GM21723 (cell line): Measurements from ENCODE around the gene OGN.

Experiments
- ATAC-seq: cut with Tn5 transposase; IDR thresholded peaks from one replicate; pipeline ENCODE4 v1.9.1; 2021; ENCODE audit warnings: mild to moderate bottlenecking, moderate library complexity; ENCODE audit not compliant: unreplicated experiment

Gene OGN

GRCh38 chr9:92406477-92406876 lies 2.1 kb upstream of the OGN start:
- peak; percentile 55 for ATAC-seq

DNA sequence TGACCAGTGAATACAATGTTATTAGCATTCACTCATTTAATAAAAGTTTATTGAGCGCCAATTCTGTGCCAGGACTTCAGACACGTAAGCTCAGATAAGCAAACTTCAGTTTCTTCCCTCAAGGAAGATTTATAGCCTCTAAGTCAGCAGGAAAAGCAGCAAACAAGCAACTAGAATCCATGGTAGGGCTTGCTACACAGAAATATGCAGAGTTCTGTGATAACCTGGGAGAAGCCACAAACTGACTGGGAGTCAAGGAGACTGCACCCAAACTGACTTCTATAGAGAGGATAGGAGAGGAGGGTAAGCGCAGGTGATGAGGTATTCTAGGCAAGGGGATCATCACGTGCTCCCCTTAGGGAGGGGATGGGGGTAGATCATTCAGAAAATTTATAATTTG lies 1.4 kb upstream of the OGN start:
- no peak for ATAC-seq

DNA sequence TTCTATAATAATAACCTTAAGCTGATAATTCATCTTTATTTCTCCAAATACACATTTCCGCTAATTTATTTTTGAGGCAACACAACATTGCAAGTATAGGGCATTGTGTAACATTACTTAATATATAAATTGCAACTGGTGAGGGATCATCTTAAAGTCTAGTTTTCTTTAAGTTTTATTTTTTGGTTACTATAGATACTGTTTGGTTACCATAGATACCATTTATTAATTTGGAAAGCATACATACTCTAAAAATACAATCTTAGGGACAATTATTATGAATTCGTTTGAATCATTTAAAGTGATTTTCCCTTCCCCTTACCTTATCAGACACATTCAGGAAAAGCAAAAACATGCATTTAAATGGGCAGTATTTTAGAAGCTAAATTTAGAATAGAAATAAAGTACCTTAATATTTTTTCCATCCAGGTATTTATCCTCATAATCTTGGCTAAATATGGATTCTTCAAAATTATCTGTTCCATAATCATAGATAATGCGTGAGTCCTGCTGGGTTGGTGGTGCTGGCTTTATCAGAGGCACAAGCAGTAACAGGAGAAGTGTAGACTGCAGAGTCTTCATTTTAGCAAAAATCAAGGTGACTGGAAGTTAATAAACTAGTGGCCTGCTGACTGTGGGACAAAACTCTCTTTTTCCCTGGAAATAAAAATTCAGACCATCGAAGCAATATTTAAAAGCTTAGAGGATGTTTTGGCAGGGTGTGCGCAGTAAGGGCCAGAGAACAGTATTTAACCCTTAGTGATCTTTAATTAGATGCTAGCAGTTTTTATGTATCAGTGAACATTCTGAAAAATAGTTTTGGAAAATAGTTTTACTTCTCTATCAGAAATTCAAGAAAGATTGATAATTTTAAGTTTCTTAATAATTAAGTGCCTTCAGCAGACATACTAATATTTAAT lies 1.3 kb downstream of the OGN start:
- ATAC-seq, result no peak

GRCh38 chr9:92402360-92402759 lies 2.0 kb downstream of the OGN start:
- no peak for ATAC-seq

GRCh38 chr9:92397853-92398252 lies 6.5 kb downstream of the OGN start:
- no peak for ATAC-seq

- no peak for ATAC-seq
These were observed 8.8 kb downstream of the OGN start for GRCh38 chr9:92395617-92396016.

- ATAC-seq, result no peak
These were observed 10.7 kb downstream of the OGN start for GRCh38 chr9:92393686-92394085.

DNA sequence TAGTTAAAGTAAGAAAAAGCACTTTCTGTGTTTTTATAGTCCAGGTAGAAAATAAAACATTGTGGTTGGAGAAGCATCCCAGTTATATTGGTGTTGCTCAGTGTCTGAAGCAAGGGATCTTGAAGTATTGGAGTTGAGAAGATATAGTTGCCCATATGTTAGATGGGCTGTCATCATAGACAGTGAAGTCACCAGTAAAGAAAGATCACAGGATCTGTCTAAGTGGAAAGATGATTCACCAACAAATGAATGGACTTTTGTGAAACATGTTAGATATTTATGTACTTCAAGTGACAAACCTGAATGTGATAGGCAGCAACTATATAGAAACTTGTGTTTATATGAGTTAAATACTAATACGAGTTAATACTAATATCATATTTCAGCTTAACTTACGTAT lies 11.7 kb downstream of the OGN start:
- no peak for ATAC-seq

DNA sequence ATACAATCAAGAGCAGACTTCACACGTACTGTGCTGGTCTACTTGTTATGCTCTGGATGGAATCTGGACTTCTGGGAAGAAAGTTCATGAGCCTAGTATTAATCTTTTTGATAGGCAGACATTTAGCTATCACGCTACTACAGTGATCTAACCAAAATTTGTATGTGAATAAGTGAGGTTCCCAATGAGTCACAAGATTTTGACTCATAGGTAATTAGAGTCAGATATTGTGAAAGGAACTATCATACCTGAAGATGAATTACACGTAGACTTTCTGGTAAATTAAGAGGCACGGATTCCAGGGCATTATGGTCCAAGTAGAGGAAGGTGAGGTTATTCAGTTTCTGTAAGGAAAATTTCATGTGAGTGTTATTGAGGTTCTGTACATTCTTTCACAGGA lies 18.4 kb downstream of the OGN start:
- ATAC-seq, result no peak

DNA sequence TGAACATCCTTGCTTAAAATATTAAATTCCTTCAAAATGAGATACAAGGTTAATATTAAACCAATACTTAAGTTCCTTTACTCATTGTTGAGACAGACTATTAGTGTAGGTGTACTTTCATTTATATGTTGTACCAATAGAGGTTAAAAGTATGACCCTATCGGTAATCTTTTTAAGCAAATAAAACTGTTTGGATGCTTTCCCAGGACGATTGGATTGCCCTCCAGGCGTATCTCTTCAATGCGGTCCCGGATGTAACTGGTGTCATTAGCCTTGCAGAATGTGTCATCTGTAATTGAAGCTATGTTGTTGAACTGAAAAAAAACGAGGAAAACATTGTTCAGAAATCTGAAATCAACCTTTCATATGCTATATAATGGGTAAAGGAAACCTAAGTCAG lies 18.9 kb downstream of the OGN start:
- no peak for ATAC-seq

DNA sequence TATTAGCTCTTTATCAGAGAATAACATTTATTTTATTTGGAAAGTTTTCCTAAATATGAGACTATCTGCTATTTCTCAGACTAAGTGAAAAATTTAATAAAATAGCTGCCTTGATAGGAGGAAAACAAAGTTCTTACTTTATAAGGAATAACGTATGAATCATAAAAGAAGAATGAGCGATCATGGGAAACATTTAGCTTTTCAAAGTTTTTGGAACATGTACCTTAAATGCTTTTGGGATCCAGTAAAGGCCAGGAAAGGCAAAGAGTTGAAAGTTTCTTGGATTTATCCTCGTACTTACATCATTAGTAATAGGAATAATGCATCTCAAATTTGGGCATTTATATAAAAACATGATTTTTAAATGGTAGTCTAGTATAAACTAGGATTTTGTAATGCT lies 19.4 kb downstream of the OGN start:
- no peak for ATAC-seq

- ATAC-seq, result no peak
These were observed 20.0 kb downstream of the OGN start for GRCh38 chr9:92384375-92384774.

GRCh38 chr9:92381775-92382174 lies 22.6 kb downstream of the OGN start:
- no peak for ATAC-seq

- ATAC-seq, result no peak
These were observed 23.8 kb downstream of the OGN start for GRCh38 chr9:92380603-92381002.

DNA sequence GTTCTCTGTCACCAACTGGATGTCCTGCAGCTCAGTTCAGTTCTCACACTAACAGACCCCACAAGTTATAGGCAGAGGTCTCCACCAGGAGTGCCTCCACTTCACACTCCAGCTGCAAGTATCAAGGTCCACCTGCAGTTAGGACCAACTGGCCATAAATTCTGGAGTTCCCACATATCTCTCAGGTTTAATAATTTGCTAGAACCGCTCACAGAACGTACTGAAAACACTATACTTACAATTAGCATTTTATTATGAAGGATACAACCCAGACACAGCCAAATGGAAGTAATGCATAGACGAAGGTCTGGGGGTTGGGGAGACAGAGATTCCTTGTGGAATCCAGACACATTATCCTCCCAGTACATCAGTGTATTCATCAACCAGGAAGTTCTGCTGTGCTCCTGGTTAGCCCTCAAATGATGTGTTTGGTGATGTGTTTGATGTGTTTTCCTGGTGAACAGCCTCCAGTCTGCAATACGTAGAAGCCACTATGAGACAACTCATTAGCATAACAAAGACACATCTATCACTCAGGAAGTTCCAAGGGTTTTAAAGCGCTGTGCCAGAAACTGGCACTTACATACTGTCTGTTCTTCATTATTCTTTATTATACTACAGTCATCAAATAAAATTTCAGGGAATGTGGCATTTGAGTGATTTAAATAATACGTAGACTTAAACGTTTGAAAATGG lies 25.4 kb downstream of the OGN start:
- no peak for ATAC-seq

DNA sequence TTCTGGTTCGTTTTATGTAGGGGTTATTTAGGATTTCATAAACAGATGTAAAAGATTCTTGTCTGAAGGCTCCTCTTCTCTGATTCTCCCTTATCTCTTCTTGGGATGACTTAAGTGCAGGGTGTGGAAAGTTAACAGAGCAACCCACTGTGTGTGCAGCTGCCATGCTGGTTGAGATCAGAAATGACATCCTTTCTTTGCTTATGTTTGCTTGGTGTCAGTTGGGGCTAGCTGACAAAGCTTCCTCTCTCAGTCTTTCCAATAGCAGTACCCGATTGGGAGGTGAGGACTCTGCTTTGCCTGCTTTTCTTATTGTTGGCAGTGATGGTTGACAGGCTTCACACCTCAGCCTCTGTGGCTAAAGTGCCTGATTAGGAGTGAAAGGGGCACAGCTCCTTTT lies 26.5 kb downstream of the OGN start:
- ATAC-seq, result no peak

- ATAC-seq, result no peak
These were observed 31.2 kb downstream of the OGN start for GRCh38 chr9:92373167-92373566.

DNA sequence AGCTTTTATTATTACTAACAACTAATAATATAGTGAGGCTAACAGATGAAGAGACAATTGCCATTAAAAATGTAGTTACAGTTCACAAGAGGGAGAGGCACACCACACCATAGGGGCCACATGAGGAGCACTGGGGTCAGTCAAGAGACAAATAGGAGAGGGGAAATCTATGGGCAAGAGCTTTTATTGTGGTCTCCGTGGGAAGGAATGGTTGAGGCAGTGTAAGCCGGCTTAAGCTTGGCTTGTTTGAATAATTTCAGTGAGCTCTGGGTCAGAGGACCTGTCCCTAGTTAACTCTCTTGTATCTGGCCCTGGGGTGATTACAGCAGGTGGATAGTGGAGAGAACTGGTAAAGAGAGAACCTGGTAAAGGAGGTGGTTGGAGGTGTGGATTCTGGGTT lies 35.3 kb downstream of the OGN start:
- ATAC-seq, result no peak

DNA sequence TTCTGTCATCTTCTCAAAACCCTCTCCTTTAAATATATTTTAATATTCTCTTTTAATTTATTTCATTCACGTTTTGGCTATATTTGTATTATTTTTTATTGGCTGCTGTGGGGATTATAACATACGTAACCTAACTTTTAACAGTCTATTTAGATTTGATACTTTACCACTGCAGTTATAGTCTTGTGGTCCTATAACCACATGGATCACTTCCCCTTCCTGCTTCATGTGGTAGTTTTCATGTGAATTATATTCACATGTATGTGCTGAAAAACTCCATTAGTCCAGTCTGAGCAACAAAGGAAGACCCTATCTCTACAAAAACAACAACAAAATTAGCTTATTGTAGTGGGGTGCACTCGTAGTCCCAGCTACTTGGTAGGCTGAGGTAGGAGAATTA lies 44.3 kb downstream of the OGN start:
- no peak for ATAC-seq

DNA sequence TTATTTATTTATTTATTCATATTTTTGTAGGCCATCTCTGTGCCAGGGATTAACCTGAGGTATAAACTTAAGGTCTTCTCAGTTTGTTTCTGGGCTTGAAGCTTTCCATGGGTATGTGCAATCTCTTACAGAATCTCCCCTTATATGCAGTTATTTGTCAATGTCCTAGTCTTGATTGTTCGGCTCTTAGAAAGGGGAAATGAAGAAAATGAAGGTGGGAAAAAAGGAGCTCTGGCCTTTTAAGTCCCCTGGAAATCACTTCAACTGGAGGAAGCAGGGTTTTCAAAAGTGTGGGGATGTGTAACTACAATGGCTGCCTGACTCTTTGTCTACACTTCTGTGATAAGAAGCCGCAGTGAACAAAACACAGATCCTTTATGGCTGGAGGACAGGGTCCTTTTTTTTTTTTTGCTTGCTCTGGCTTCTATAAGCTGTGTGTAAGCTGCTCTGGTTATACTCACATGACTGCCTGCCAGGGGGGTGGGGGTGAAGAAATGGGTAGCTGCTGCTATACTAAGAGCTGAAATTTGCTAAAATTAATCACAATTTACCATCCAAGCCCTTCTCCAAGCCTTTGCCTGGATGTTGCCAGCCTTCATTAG lies 44.9 kb downstream of the OGN start:
- no peak for ATAC-seq

DNA sequence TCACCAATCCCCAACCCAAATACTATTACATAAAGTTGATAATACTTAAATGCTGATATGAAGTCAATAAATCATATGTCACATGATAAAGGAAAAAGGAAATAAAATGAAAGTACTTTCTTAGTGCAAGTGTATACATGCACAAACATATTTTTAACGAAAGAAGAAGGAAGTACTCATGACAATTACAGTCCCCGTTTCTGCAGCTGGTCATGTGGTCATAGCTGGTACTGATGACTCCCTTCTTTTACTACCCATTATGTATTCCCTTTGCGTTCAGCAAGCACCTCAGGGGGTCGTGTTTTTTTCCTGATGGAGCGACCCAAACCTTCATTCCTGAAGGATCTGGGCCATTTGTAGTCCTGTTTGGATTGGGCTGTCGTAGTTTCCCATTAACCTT lies 51.3 kb downstream of the OGN start:
- ATAC-seq, result no peak

- no peak for ATAC-seq
These were observed 53.6 kb downstream of the OGN start for GRCh38 chr9:92350740-92351133.
